PC-9 (cell line): ENCODE measurements around the gene CRHR2. TPM values are rescaled to one million over a fixed set of nuclear protein-coding genes. Genes with fewer than 3 reads are reported as not detected.

Source experiments
- BruUV-seq: library from RNA; stranded (reverse); fragments of 400-500 nt; replicated peaks from 2 replicates; lab custom pipeline; 2021; lab: Mats Ljungman, UMichigan
- CTCF ChIA-PET: fragments of 300-600 bp; sonication (Branson Sonifier 250); formaldehyde crosslinking; loops from one replicate; lab custom pipeline; 2022; ENCODE audit warnings: antibody characterized with exemption; lab: Charles Lee
- POLR2A ChIA-PET: fragments of 300-600 bp; sonication (Branson Sonifier 250); formaldehyde crosslinking; loops from one replicate; lab custom pipeline; 2022; ENCODE audit warnings: antibody characterized with exemption; ENCODE audit not compliant: unreplicated experiment; lab: Charles Lee
- DNase-seq, 2 experiments: peaks; one replicate each; pipeline versions ENCODE4 v3.0.0 to v3.0.0-alpha.2; 2015 to 2022; ENCODE audit warnings: mixed read lengths in 1 of 2
- H2AFZ ChIP-seq: fragments of 200-600 bp; sonication (generic); 2 replicates; pipeline ENCODE4 v1.8.1; 2017; ENCODE audit warnings: antibody characterized with exemption
- H3F3A ChIP-seq: fragments of 200-600 bp; sonication (generic); 2 replicates; pipeline ENCODE4 v1.8.1; 2017; ENCODE audit warnings: antibody characterized with exemption, mild to moderate bottlenecking, low read depth; ENCODE audit not compliant: insufficient read depth
- H3K27ac ChIP-seq: fragments of 200-600 bp; sonication (generic); 2 replicates; pipeline ENCODE4 v1.6.1; 2016; ENCODE audit warnings: mixed run types
- H3K27me3 ChIP-seq: fragments of 200-600 bp; sonication (generic); 2 replicates; pipeline ENCODE4 v1.6.1; 2016; ENCODE audit warnings: low read depth, mixed run types; ENCODE audit not compliant: insufficient read depth
- H3K36me3 ChIP-seq: fragments of 200-600 bp; sonication (generic); 2 replicates; pipeline ENCODE4 v1.6.1; 2016; ENCODE audit warnings: low read depth, mixed run types
- H3K4me1 ChIP-seq: fragments of 200-600 bp; sonication (generic); replicated peaks from 2 replicates; pipeline ENCODE4 v1.6.1; 2016; ENCODE audit warnings: mixed run types; ENCODE audit not compliant: insufficient read depth
- H3K4me2 ChIP-seq: fragments of 200-600 bp; sonication (generic); 2 replicates; pipeline ENCODE4 v1.6.1; 2017; ENCODE audit warnings: mixed run types
- H3K4me3 ChIP-seq: fragments of 200-600 bp; sonication (generic); 2 replicates; pipeline ENCODE4 v1.6.1; 2016; ENCODE audit warnings: mixed run types
- H3K79me2 ChIP-seq: fragments of 200-600 bp; sonication (generic); 2 replicates; pipeline ENCODE4 v1.6.1; 2017; ENCODE audit warnings: low read depth, mixed run types
- H3K9me2 ChIP-seq: fragments of 200-600 bp; sonication (generic); 2 replicates; pipeline ENCODE4 v1.8.1; 2017; ENCODE audit warnings: mild to moderate bottlenecking; ENCODE audit not compliant: insufficient read depth
- H3K9me3 ChIP-seq: fragments of 200-600 bp; sonication (generic); 2 replicates; pipeline ENCODE4 v1.8.1; 2016; ENCODE audit warnings: low read depth; ENCODE audit not compliant: insufficient read depth
- H4K20me1 ChIP-seq: fragments of 200-600 bp; sonication (generic); 2 replicates; pipeline ENCODE4 v1.8.1; 2017; ENCODE audit not compliant: insufficient read depth
- EZH2 ChIP-seq: fragments of 200-600 bp; sonication (generic); IDR thresholded peaks from 2 replicates; pipeline ENCODE4 v1.8.0; 2017; ENCODE audit warnings: antibody characterized with exemption, low read depth
- intact Hi-C: fragments of 100-400 bp; cut with micrococcal nuclease; formaldehyde crosslinking; loops from one replicate; pipeline ENCODE4 v1.10.0; 2022; ENCODE audit not compliant: unreplicated experiment
- total RNA-seq: library from RNA; stranded (reverse); gene quantifications from 2 replicates; pipeline ENCODE4 v1.2.3, GENCODE V29; 2021
- TF ChIP-seq, protein P1 (sequence below): fragments of 200-600 bp; sonication (generic); conservative IDR thresholded peaks from 2 replicates; pipeline ENCODE4 v1.6.1; 2017; ENCODE audit warnings: mixed run types, antibody characterized with exemption, mild to moderate bottlenecking, moderate library complexity

Gene CRHR2
- total RNA-seq, 1 experiment from 2014 or later, result not detected

GRCh38 chr7:30612658-30613265 is 69.5 kb downstream of the CRHR2 start:
- Histone ChIP-seq H3F3A (peaks cover 28% of the 10 kb centered on the region), H3K4me2 (no peak overlapping the region), H3K27ac (no peak overlapping the region), H3K36me3 (peaks cover 91% of the 10 kb centered on the region), H3K4me3 (no peak overlapping the region), H3K79me2 (peaks cover 49% of the 10 kb centered on the region; the same call in 1 of the 2 replicates), H2AFZ (no peak overlapping the region), H3K27me3 (no peaks in the 10 kb centered on the region), H3K4me1 (no peaks in the 10 kb centered on the region), H3K9me3 (no peaks in the 10 kb centered on the region), H4K20me1 (peaks cover 99% of the 10 kb centered on the region), H3K9me2 (no peaks in the 10 kb centered on the region)
- no TSS peak for BruUV-seq
- DNase-seq, result no peak
- ChIA-PET CTCF (no interaction called here), POLR2A (no interaction called here)
- TF ChIP-seq, protein P1, sequence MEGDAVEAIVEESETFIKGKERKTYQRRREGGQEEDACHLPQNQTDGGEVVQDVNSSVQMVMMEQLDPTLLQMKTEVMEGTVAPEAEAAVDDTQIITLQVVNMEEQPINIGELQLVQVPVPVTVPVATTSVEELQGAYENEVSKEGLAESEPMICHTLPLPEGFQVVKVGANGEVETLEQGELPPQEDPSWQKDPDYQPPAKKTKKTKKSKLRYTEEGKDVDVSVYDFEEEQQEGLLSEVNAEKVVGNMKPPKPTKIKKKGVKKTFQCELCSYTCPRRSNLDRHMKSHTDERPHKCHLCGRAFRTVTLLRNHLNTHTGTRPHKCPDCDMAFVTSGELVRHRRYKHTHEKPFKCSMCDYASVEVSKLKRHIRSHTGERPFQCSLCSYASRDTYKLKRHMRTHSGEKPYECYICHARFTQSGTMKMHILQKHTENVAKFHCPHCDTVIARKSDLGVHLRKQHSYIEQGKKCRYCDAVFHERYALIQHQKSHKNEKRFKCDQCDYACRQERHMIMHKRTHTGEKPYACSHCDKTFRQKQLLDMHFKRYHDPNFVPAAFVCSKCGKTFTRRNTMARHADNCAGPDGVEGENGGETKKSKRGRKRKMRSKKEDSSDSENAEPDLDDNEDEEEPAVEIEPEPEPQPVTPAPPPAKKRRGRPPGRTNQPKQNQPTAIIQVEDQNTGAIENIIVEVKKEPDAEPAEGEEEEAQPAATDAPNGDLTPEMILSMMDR, result no peak
- TF ChIP-seq EZH2, result no peak
- intact Hi-C loops, result no loop called here

DNA sequence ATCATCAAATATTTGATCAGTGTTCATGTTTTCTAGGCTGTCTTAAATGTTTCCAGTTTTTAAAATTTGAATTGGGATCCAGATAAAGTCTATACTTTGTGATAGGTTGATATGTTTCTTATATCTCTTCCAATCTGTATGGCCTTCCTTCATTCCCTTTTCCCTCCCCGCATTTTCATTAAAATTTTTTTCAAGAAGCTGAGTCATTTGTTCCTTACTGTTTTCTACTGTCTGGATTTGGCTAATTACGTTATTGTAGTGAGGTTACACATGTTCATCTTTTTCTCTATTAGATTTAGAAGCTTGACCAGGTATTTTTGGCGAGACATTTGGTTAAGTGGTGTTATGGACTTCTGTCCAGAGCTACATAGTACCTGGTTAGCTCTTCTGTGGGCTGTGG is 76.4 kb downstream of the CRHR2 start:
- H3K9me2 ChIP-seq, result no peaks in the 10 kb centered on the region
- H3K4me2 ChIP-seq, result no peak overlapping the region
- no peaks in the 10 kb centered on the region for H3K9me3 ChIP-seq
- peaks cover 17% of the 10 kb centered on the region for H3F3A ChIP-seq
- intact Hi-C loops, result no loop called here
- TF ChIP-seq EZH2, result no peak
- TF ChIP-seq, protein P1, result no peak
- BruUV-seq, result no TSS peak
- no peak overlapping the region for H3K4me3 ChIP-seq
- H4K20me1 ChIP-seq, result peaks cover 95% of the 10 kb centered on the region
- peaks cover 92% of the 10 kb centered on the region for H3K36me3 ChIP-seq
- peaks cover 42% of the 10 kb centered on the region for H3K79me2 ChIP-seq
- ChIA-PET CTCF (interaction anchor here (0.6 kb wide), 1 partner anchor 13 kb away, joined by 9 read pairs; no protein-coding TSS in a partner anchor), POLR2A (interaction anchor here (0.6 kb wide), 1 partner anchor 157 kb away, joined by 3 read pairs; no protein-coding TSS in a partner anchor)
- H3K27ac ChIP-seq, result no peak overlapping the region
- DNase-seq, result no peak
- no peaks in the 10 kb centered on the region for H3K4me1 ChIP-seq
- no peak overlapping the region for H2AFZ ChIP-seq
- H3K27me3 ChIP-seq, result no peaks in the 10 kb centered on the region

DNA sequence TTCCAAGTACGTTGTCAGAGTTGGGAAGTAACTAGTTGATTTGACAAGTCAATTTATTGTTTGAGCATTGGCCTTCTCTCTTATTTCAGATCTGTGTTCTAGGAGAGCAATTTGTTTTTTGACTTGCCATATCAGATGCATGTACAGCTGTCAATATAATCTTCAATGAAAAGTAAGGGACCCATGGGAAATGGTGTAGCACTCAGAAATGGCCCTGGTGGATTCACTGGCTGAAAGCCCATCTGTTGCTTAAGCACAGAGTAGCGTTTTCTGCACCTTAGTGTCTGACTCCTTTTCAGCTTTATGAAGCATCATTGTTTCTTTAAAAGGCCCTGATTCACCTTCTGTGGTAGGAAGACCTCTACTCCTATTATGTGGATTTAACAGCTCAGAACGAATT is 77.4 kb downstream of the CRHR2 start:
- no TSS peak for BruUV-seq
- peaks cover 16% of the 10 kb centered on the region for H3F3A ChIP-seq
- ChIA-PET POLR2A (interaction anchor here (0.7 kb wide), 1 partner anchor 14 kb away, joined by 4 read pairs; no protein-coding TSS in a partner anchor), CTCF (no interaction called here)
- no peaks in the 10 kb centered on the region for H3K27me3 ChIP-seq
- no peak overlapping the region for H2AFZ ChIP-seq
- H3K4me2 ChIP-seq, result no peak overlapping the region
- H3K9me2 ChIP-seq, result no peaks in the 10 kb centered on the region
- TF ChIP-seq, protein P1, result no peak
- no peak for TF ChIP-seq EZH2
- no peak overlapping the region for H3K27ac ChIP-seq
- H3K36me3 ChIP-seq, result peaks cover 92% of the 10 kb centered on the region
- no peak for DNase-seq
- no peaks in the 10 kb centered on the region for H3K9me3 ChIP-seq
- H4K20me1 ChIP-seq, result peaks cover 95% of the 10 kb centered on the region
- peaks cover 44% of the 10 kb centered on the region for H3K79me2 ChIP-seq
- no peak overlapping the region for H3K4me3 ChIP-seq
- no peaks in the 10 kb centered on the region for H3K4me1 ChIP-seq
- intact Hi-C loops, result no loop called here

Other genes starting within 250 kb of the CRHR2 start
- 16.5 and 20.5 TPM in 2 replicates for gene NOD1, start 203.7 kb downstream of the CRHR2 start, total RNA-seq
- 151 and 162 TPM in 2 replicates for gene GGCT, start 177.6 kb downstream of the CRHR2 start, total RNA-seq
- gene GARS1, start 87.6 kb downstream of the CRHR2 start, total RNA-seq, result 272 and 274 TPM in 2 replicates
- not detected in 2 replicates for gene INMT, start 69.7 kb upstream of the CRHR2 start, total RNA-seq
- 11.5 and 14.8 TPM in 2 replicates for gene MINDY4, start 89.0 kb upstream of the CRHR2 start, total RNA-seq
- gene AQP1, start 229.4 kb upstream of the CRHR2 start, total RNA-seq, result 4.0 and 4.8 TPM in 2 replicates